B cell (primary cell): ENCODE results near the gene TIMM21.

Source experiments
- EZH2 ChIP-seq: IDR thresholded peaks from 2 replicates; pipeline ENCODE4 v1.6.1; 2012; ENCODE audit warnings: borderline replicate concordance, low read depth, mild to moderate bottlenecking, moderate library complexity, low read length; ENCODE audit not compliant: insufficient read depth, poor library complexity, severe bottlenecking
- TF ChIP-seq, protein P1 (sequence below): fragments of 200-600 bp; IDR thresholded peaks from one replicate; pipeline ENCODE4 v1.8.0; 2022; ENCODE audit warnings: antibody characterized with exemption, mild to moderate bottlenecking

DNA sequence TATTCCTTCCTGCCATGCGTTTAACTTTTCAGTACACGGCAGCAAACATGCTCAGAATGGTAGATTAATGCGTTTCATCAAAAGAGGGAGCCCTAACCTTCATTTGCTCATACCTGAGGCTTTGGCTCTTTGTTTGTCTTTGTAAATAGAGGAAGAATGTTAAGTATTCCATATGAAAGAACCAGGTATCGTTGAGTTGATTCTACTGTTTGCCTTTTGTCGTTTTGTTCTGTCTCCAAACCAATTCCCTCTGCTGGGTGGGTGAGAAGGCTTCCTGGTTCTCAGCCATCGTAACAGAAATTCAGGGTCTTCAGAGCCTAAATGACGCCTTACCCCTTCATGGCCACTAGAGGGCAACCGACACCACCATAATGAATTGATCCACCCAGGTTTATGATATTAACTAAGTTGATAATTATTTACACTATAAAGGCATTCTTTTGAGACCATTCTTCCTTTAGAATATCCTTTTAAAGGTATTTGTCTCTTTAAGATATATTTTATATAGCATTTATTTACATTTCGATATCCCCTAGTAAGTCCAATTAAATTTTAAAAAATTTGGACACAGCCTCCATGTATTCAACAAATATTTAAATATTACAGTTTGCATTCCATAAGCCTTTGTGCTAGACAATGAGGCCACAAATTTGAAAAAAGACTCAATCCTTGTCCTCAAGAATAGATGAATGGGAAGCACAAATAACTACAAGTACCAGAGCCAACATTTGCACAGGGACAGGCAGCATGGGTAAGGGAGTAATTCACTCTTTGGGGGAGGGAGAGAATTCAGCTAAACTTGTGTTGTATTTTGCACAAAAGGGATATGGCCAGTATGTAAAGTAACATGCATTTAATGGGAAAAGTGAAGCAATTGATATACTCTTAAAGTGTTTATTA is 48.1 kb downstream of the TIMM21 start:
- TF ChIP-seq, protein P1, sequence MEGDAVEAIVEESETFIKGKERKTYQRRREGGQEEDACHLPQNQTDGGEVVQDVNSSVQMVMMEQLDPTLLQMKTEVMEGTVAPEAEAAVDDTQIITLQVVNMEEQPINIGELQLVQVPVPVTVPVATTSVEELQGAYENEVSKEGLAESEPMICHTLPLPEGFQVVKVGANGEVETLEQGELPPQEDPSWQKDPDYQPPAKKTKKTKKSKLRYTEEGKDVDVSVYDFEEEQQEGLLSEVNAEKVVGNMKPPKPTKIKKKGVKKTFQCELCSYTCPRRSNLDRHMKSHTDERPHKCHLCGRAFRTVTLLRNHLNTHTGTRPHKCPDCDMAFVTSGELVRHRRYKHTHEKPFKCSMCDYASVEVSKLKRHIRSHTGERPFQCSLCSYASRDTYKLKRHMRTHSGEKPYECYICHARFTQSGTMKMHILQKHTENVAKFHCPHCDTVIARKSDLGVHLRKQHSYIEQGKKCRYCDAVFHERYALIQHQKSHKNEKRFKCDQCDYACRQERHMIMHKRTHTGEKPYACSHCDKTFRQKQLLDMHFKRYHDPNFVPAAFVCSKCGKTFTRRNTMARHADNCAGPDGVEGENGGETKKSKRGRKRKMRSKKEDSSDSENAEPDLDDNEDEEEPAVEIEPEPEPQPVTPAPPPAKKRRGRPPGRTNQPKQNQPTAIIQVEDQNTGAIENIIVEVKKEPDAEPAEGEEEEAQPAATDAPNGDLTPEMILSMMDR = peak; percentile 95
- TF ChIP-seq EZH2 = no peak
